Neuronal stem cell (in vitro differentiated cells): ENCODE data around the gene PCDHB14.
"Not testable (repeated sequence)": the region's sequence is repeated elsewhere in the genome, so short reads cannot be mapped to it uniquely, and the experiment has no call there.

ENCODE experiments used
- DNase-seq: peaks from one replicate; pipeline ENCODE4 v3.0.0-alpha.2; 2013; ENCODE audit warnings: low spot score
- H2AFZ ChIP-seq: one replicate; pipeline ENCODE4 v1.6.1; 2013; ENCODE audit warnings: mild to moderate bottlenecking, low read length, inconsistent platforms
- H2AK5ac ChIP-seq: 2 replicates; pipeline ENCODE4 v1.6.1; 2013; ENCODE audit warnings: low read depth, mild to moderate bottlenecking, inconsistent platforms, low read length, moderate library complexity, mixed read lengths
- H2BK120ac ChIP-seq: 2 replicates; pipeline ENCODE4 v1.6.1; 2013; ENCODE audit warnings: low read depth, mild to moderate bottlenecking, inconsistent platforms, low read length, moderate library complexity, mixed read lengths
- H2BK12ac ChIP-seq: one replicate; pipeline ENCODE4 v1.6.1; 2013; ENCODE audit warnings: low read length, inconsistent platforms
- H2BK15ac ChIP-seq: 2 replicates; pipeline ENCODE4 v1.6.1; 2013; ENCODE audit warnings: mild to moderate bottlenecking, low read length, inconsistent platforms, mixed read lengths
- H2BK5ac ChIP-seq: one replicate; pipeline ENCODE4 v1.6.1; 2013; ENCODE audit warnings: inconsistent platforms, mild to moderate bottlenecking, low read length, moderate library complexity
- H3K14ac ChIP-seq: one replicate; pipeline ENCODE4 v1.6.1; 2013; ENCODE audit warnings: low read length, inconsistent platforms
- H3K18ac ChIP-seq: 2 replicates; pipeline ENCODE4 v1.6.1; 2013; ENCODE audit warnings: low read length, inconsistent platforms
- H3K23ac ChIP-seq: 2 replicates; pipeline ENCODE4 v1.6.1; 2013; ENCODE audit warnings: low read depth, mild to moderate bottlenecking, mixed read lengths, low read length, inconsistent platforms; ENCODE audit not compliant: poor library complexity
- H3K27ac ChIP-seq: replicated peaks from 3 replicates; pipeline ENCODE4 v1.5.1; 2013; ENCODE audit warnings: low read length, inconsistent platforms
- H3K27me3 ChIP-seq, 3 experiments: 2 replicates each; pipeline ENCODE4 v1.6.1; 2013; ENCODE audit warnings: low read length in 3 of 3, mild to moderate bottlenecking in 2 of 3, inconsistent platforms in 1 of 3, low read depth in 1 of 3, mixed read lengths in 1 of 3, moderate library complexity in 1 of 3; ENCODE audit not compliant: control insufficient read depth in 3 of 3, insufficient read depth in 3 of 3
- H3K36me3 ChIP-seq, 2 donors: replicated peaks in 1 of 2; 2 replicates each; pipeline ENCODE4 v1.6.1; 2013; ENCODE audit warnings: low read length in 2 of 2; ENCODE audit not compliant: control insufficient read depth in 2 of 2, insufficient read depth in 2 of 2
- H3K4ac ChIP-seq: 2 replicates; pipeline ENCODE4 v1.6.1; 2013; ENCODE audit warnings: inconsistent platforms, mild to moderate bottlenecking, low read length, moderate library complexity
- H3K4me1 ChIP-seq, 2 donors: 1 replicate in 1 of 2; 2 replicates in 1 of 2; pipeline ENCODE4 v1.6.1; 2013; ENCODE audit warnings: low read length in 2 of 2, low read depth in 1 of 2; ENCODE audit not compliant: control insufficient read depth in 2 of 2, insufficient read depth in 1 of 2
- H3K4me2 ChIP-seq: one replicate; pipeline ENCODE4 v1.6.1; 2013; ENCODE audit warnings: mild to moderate bottlenecking, low read length, inconsistent platforms; ENCODE audit not compliant: insufficient read depth, poor library complexity, severe bottlenecking
- H3K4me3 ChIP-seq, 2 donors: 2 replicates each; pipeline ENCODE4 v1.5.1; 2013; ENCODE audit warnings: low read length in 2 of 2, mild to moderate bottlenecking in 2 of 2, inconsistent platforms in 1 of 2, moderate library complexity in 1 of 2
- H3K79me1 ChIP-seq: one replicate; pipeline ENCODE4 v1.6.1; 2013; ENCODE audit warnings: low read depth, mild to moderate bottlenecking, inconsistent platforms, low read length, moderate library complexity
- H3K9ac ChIP-seq: one replicate; pipeline ENCODE4 v1.6.1; 2013; ENCODE audit warnings: mild to moderate bottlenecking, low read depth, low read length, inconsistent platforms; ENCODE audit not compliant: poor library complexity
- H3K9me3 ChIP-seq, 2 donors: replicated peaks in 1 of 2; 2 replicates each; pipeline versions ENCODE3 to v1.6.1; 2013; ENCODE audit warnings: low read length in 2 of 2, mild to moderate bottlenecking in 2 of 2, inconsistent platforms in 1 of 2, low read depth in 1 of 2, mixed read lengths in 1 of 2, moderate library complexity in 1 of 2; ENCODE audit not compliant: control insufficient read depth in 2 of 2, insufficient read depth in 1 of 2
- H4K8ac ChIP-seq: one replicate; pipeline ENCODE4 v1.6.1; 2013; ENCODE audit warnings: low read depth, mild to moderate bottlenecking, inconsistent platforms, low read length, moderate library complexity
- H4K91ac ChIP-seq: one replicate; pipeline ENCODE4 v1.6.1; 2013; ENCODE audit warnings: low read length, low read depth, mild to moderate bottlenecking, inconsistent platforms; ENCODE audit not compliant: poor library complexity
- WGBS, 2 donors: extraction: QIAGEN DNeasy Blood & Tissue Kit; methylation state at CpG; one replicate each; pipeline ENCODE4 v1.1.7; 2013; ENCODE audit warnings: missing lambda C conversion rate in 2 of 2, mixed read lengths in 1 of 2; ENCODE audit not compliant: insufficient read length in 2 of 2, insufficient replicate concordance in 1 of 2; ENCODE audit errors: extremely low coverage in 2 of 2; 5-methylcytosine and 5-hydroxymethylcytosine counted together

Gene PCDHB14

GRCh38 chr5:141184117-141184855, 38.9 kb upstream of the PCDHB14 start:
- not testable (repeated sequence) for H3K14ac ChIP-seq, H2BK15ac ChIP-seq, H3K4ac ChIP-seq, H3K9ac ChIP-seq, H3K79me1 ChIP-seq, H2AFZ ChIP-seq, H2BK5ac ChIP-seq, H3K4me1 ChIP-seq, H3K4me2 ChIP-seq, H3K36me3 ChIP-seq, H3K18ac ChIP-seq, H2BK12ac ChIP-seq, H2BK120ac ChIP-seq, H2AK5ac ChIP-seq, H3K4me3 ChIP-seq, H4K8ac ChIP-seq, DNase-seq, H4K91ac ChIP-seq, H3K23ac ChIP-seq, H3K27ac ChIP-seq, H3K27me3 ChIP-seq
- H3K9me3 ChIP-seq: peaks cover 4 to 29% of the 10 kb centered on the region in 2 donors
- WGBS, 2 donors: no CpG with 5 or more reads among the region's 69 CpGs

- Histone ChIP-seq H2AFZ (peak within 1 kb of the TSS; percentile 81), H3K23ac (no peak within 1 kb of the TSS), H3K18ac (no peak within 1 kb of the TSS), H2BK15ac (no peak within 1 kb of the TSS), H3K36me3 (no peaks in the 10 kb centered on the region), H3K14ac (no peak within 1 kb of the TSS), H3K9me3 (peaks cover 4 to 46% of the 10 kb centered on the region in 2 donors), H2BK5ac (no peak within 1 kb of the TSS), H3K27me3 (no peaks in the 10 kb centered on the region), H2BK120ac (no peak within 1 kb of the TSS), H2AK5ac (no peak within 1 kb of the TSS), H4K91ac (no peak within 1 kb of the TSS), H3K4me2 (no peak within 1 kb of the TSS), H2BK12ac (no peak within 1 kb of the TSS), H3K4me1 (no peaks in the 10 kb centered on the region), H3K4me3 (peak within 1 kb of the TSS in 1 of 2 donors; percentile 24), H3K27ac (no peak within 1 kb of the TSS), H3K79me1 (peaks cover 2% of the 10 kb centered on the region), H3K4ac (no peak within 1 kb of the TSS), H4K8ac (no peak within 1 kb of the TSS), H3K9ac (no peak within 1 kb of the TSS)
- WGBS, 2 donors: no CpG with 5 or more reads among the region's 9 CpGs
- DNase-seq: no peak
Observed at GRCh38 chr5:141186897-141187512, 36.1 kb upstream of the PCDHB14 start, which contains the start of gene PCDHB9. Gene PCDHB9, plus strand, starts transcription at chr5:141187161. Its CDS starts 158 bp downstream, at chr5:141187319.

GRCh38 chr5:141188682-141189081, 34.5 kb upstream of the PCDHB14 start:
- not testable (repeated sequence) for H3K18ac ChIP-seq, H4K8ac ChIP-seq, H4K91ac ChIP-seq, H2AFZ ChIP-seq, H3K4me3 ChIP-seq, H3K4me1 ChIP-seq, H3K36me3 ChIP-seq, H2BK5ac ChIP-seq, H3K4ac ChIP-seq, H3K14ac ChIP-seq, H3K27me3 ChIP-seq, H2AK5ac ChIP-seq, H2BK15ac ChIP-seq, H3K23ac ChIP-seq, H3K9ac ChIP-seq, DNase-seq, H2BK12ac ChIP-seq, H3K79me1 ChIP-seq, H2BK120ac ChIP-seq, H3K4me2 ChIP-seq, H3K27ac ChIP-seq
- peaks cover 3 to 40% of the 10 kb centered on the region in 2 donors for H3K9me3 ChIP-seq
- no CpG with 5 or more reads among the region's 37 CpGs for whole genome bisulfite sequencing, 2 donors

- H2AK5ac ChIP-seq, H3K14ac ChIP-seq, H2BK120ac ChIP-seq, H3K4me1 ChIP-seq, H3K4ac ChIP-seq, H4K8ac ChIP-seq, H3K23ac ChIP-seq, H3K27me3 ChIP-seq, DNase-seq, H3K79me1 ChIP-seq, H2AFZ ChIP-seq, H4K91ac ChIP-seq, H2BK12ac ChIP-seq, H3K4me2 ChIP-seq, H3K9ac ChIP-seq, H3K4me3 ChIP-seq, H3K27ac ChIP-seq, H3K18ac ChIP-seq, H2BK15ac ChIP-seq, H3K36me3 ChIP-seq, H2BK5ac ChIP-seq: not testable (repeated sequence)
- peaks cover 3 to 39% of the 10 kb centered on the region in 2 donors for H3K9me3 ChIP-seq
- no CpG with 5 or more reads among the region's 35 CpGs for WGBS, 2 donors
Observed at GRCh38 chr5:141189131-141189530, 34.0 kb upstream of the PCDHB14 start.
